Left colon (tissue), 2 donors: ENCODE data around the gene TLR2. TPM values are rescaled to one million over a fixed set of nuclear protein-coding genes. Genes with fewer than 3 reads are reported as not detected.

Experiments used
- ATAC-seq: fragments of 200-7000 bp; cut with Tn5 transposase; one replicate; pipeline ENCODE4 v1.9.1; 2020; ENCODE audit warnings: mild to moderate bottlenecking, moderate library complexity
- DNase-seq, 2 donors: peaks; one replicate each; pipeline ENCODE4 v3.0.0-alpha.2; 2020
- intact Hi-C, 2 donors: fragments of 100-400 bp; cut with DNase I in 1 of 2; cut with micrococcal nuclease in 1 of 2; formaldehyde crosslinking; loops; one replicate each; pipeline versions ENCODE4 v1.11.2 to v1.14.0; 2022; cut with DNase I, micrococcal nuclease
- total RNA-seq, 2 donors: library from RNA; stranded (reverse); fragmentation: NEBNext Ultra II Directional; extraction: Animal tissue kit (Norgen Biotek cat#: 25700); gene quantifications; one replicate each; pipeline ENCODE4 v1.2.1, GENCODE V29; 2021
- donor health status: DM: no; HTN: no; CAD: no.
- donor health status: DM: yes; HTN: yes; CAD: no.

TLR2 gene
- total RNA-seq, 2 donors from 2014 or later: 4.3 to 5.3 TPM

GRCh38 chr4:153725136-153725830, 41.2 kb downstream of the TLR2 start:
- no peak for DNase-seq
- intact Hi-C loops: no loop called here
- no peak for ATAC-seq

GRCh38 chr4:153725831-153726154, 41.7 kb downstream of the TLR2 start:
- DNase-seq: no peak
- ATAC-seq: no peak
- intact Hi-C loops: no loop called here

- intact Hi-C loops: no loop called here
- ATAC-seq: no peak
- DNase-seq: no peak
Observed at GRCh38 chr4:153728151-153728550, 44.1 kb downstream of the TLR2 start.

- ATAC-seq: no peak
- no peak for DNase-seq
- intact Hi-C loops: no loop called here
Observed at GRCh38 chr4:153728660-153729059, 44.6 kb downstream of the TLR2 start.

GRCh38 chr4:153729895-153730294, 45.8 kb downstream of the TLR2 start:
- DNase-seq (no peak), ATAC-seq (no peak)
- intact Hi-C loops: no loop called here

- no peak for ATAC-seq
- intact Hi-C loops: no loop called here
- DNase-seq: no peak
Observed at GRCh38 chr4:153731239-153731638, 47.2 kb downstream of the TLR2 start.

GRCh38 chr4:153733751-153734448, 49.8 kb downstream of the TLR2 start:
- intact Hi-C loops: no loop called here
- no peak for ATAC-seq
- DNase-seq: no peak

GRCh38 chr4:153735906-153736461, 51.9 kb downstream of the TLR2 start:
- DNase-seq (no peak), ATAC-seq (no peak)
- intact Hi-C loops: no loop called here

- no peak for DNase-seq
- intact Hi-C loops: no loop called here
- no peak for ATAC-seq
Observed at GRCh38 chr4:153741541-153741940, 57.5 kb downstream of the TLR2 start.

- intact Hi-C loops: no loop called here
- DNase-seq: no peak
- no peak for ATAC-seq
Observed at GRCh38 chr4:153745651-153746050, 61.6 kb downstream of the TLR2 start.

- intact Hi-C loops: no loop called here
- DNase-seq: no peak
- ATAC-seq: no peak
Observed at GRCh38 chr4:153747406-153747955, 63.4 kb downstream of the TLR2 start.

GRCh38 chr4:153748378-153748777, 64.3 kb downstream of the TLR2 start:
- ATAC-seq (no peak), DNase-seq (no peak)
- intact Hi-C loops: no loop called here

- ATAC-seq: peak; percentile 59
- intact Hi-C loops: no loop called here
Observed at GRCh38 chr4:153750197-153750817, 66.2 kb downstream of the TLR2 start.

GRCh38 chr4:153755186-153755585, 71.1 kb downstream of the TLR2 start:
- DNase-seq: no peak
- intact Hi-C loops: no loop called here
- ATAC-seq: no peak

More at GRCh38 chr4:153750197-153750817, 66.2 kb downstream of the TLR2 start:
- no peak for DNase-seq

Other genes starting within 250 kb of the TLR2 start
- 1 to 10 TPM; 3.6 to 8.0 TPM for gene TMEM131L, start 217.9 kb upstream of the TLR2 start, total RNA-seq
- not detected for gene RNF175, start 75.7 kb downstream of the TLR2 start, total RNA-seq
- 10 to 100 TPM in 1 of 2 donors, 1 to 10 TPM in 1; 7.8 to 49.3 TPM for gene SFRP2, start 104.8 kb downstream of the TLR2 start, total RNA-seq